ENCODE measurements around the gene TOPAZ1. TPM values are rescaled to one million over a fixed set of nuclear protein-coding genes. Genes with fewer than 3 reads are reported as not detected.
A peak's percentile ranks its signal among the peaks of the same experiment; 100 is the strongest.

Gene TOPAZ1
- total and polyA plus RNA-seq, 2 experiments from 2014 or later = not detected

- no peak overlapping the region for H3K4me2 ChIP-seq
- no peaks in the 10 kb centered on the region for H3K9me3 ChIP-seq (ENCODE audit: low read depth)
- H2AFZ ChIP-seq = no peak overlapping the region
- no peaks in the 10 kb centered on the region for H4K20me1 ChIP-seq (ENCODE audit: insufficient read depth, poor library complexity, severe bottlenecking)
- H3K4me3 ChIP-seq = no peak overlapping the region
- H3K9me2 ChIP-seq (replicated peaks; ENCODE audit: insufficient read depth) = no peaks in the 10 kb centered on the region
- no peaks in the 10 kb centered on the region for H3K27me3 ChIP-seq
- WGBS (ENCODE audit: low lambda C conversion rate, missing lambda C conversion rate) = 79% methylated on average over 6 of the region's 6 CpGs
- no peaks in the 10 kb centered on the region for H3K36me3 ChIP-seq (replicated peaks; ENCODE audit: insufficient read depth, low read depth)
- peaks cover 11% of the 10 kb centered on the region for H3K4me1 ChIP-seq (ENCODE audit: insufficient read depth)
- H3K79me2 ChIP-seq = no peaks in the 10 kb centered on the region
- TF ChIP-seq CTCF (IDR thresholded peaks at IDR 0.05; ENCODE audit: poor library complexity) (no peak), EZH2phosphoT487 (IDR thresholded peaks at IDR 0.05; ENCODE audit: low read depth, severe bottlenecking, unreplicated experiment) (no peak), EZH2 (IDR thresholded peaks at IDR 0.05; ENCODE audit: borderline replicate concordance) (no peak)
- DNase-seq (ENCODE audit: low spot score) = peak; percentile 48
- peak overlapping the region; percentile 86 for H3K27ac ChIP-seq
Measured at GRCh38 chr3:44234648-44235268, 6.9 kb upstream of the TOPAZ1 start.

- H2AFZ ChIP-seq = no peak overlapping the region
Measured at GRCh38 chr3:44235604-44236484, 5.8 kb upstream of the TOPAZ1 start.

GRCh38 chr3:44236485-44236908, 5.2 kb upstream of the TOPAZ1 start:
- DNase-seq (ENCODE audit: low spot score) = peak; percentile 54
- 16% methylated on average over 4 of the region's 4 CpGs for WGBS (ENCODE audit: low lambda C conversion rate, missing lambda C conversion rate)
- H3K27ac ChIP-seq = peak overlapping the region; percentile 73
- H3K27me3 ChIP-seq = no peaks in the 10 kb centered on the region
- H3K4me1 ChIP-seq (ENCODE audit: insufficient read depth) = peaks cover 11% of the 10 kb centered on the region
- TF ChIP-seq EZH2phosphoT487 (IDR thresholded peaks at IDR 0.05; ENCODE audit: low read depth, severe bottlenecking, unreplicated experiment) (no peak), CTCF (IDR thresholded peaks at IDR 0.05; ENCODE audit: poor library complexity) (no peak), EZH2 (IDR thresholded peaks at IDR 0.05; ENCODE audit: borderline replicate concordance) (no peak)
- no peaks in the 10 kb centered on the region for H4K20me1 ChIP-seq (ENCODE audit: insufficient read depth, poor library complexity, severe bottlenecking)
- H3K9me3 ChIP-seq (ENCODE audit: low read depth) = no peaks in the 10 kb centered on the region
- no peak overlapping the region for H3K4me3 ChIP-seq
- H3K79me2 ChIP-seq = no peaks in the 10 kb centered on the region
- H3K36me3 ChIP-seq (replicated peaks; ENCODE audit: insufficient read depth, low read depth) = no peaks in the 10 kb centered on the region
- H2AFZ ChIP-seq = no peak overlapping the region
- no peaks in the 10 kb centered on the region for H3K9me2 ChIP-seq (replicated peaks; ENCODE audit: insufficient read depth)
- H3K4me2 ChIP-seq = peak overlapping the region; percentile 59

More at GRCh38 chr3:44235604-44236484, 5.8 kb upstream of the TOPAZ1 start:
- 37% methylated on average over 16 of the region's 16 CpGs for WGBS (ENCODE audit: low lambda C conversion rate, missing lambda C conversion rate)
- Histone ChIP-seq H3K79me2 (no peaks in the 10 kb centered on the region), H3K4me3 (no peak overlapping the region), H3K27ac (peak overlapping the region; percentile 86), H3K9me3 (ENCODE audit: low read depth) (no peaks in the 10 kb centered on the region), H3K4me1 (ENCODE audit: insufficient read depth) (peaks cover 11% of the 10 kb centered on the region), H4K20me1 (ENCODE audit: insufficient read depth, poor library complexity, severe bottlenecking) (no peaks in the 10 kb centered on the region), H3K9me2 (replicated peaks; ENCODE audit: insufficient read depth) (no peaks in the 10 kb centered on the region), H3K27me3 (no peaks in the 10 kb centered on the region), H3K4me2 (peak overlapping the region; percentile 59), H3K36me3 (replicated peaks; ENCODE audit: insufficient read depth, low read depth) (no peaks in the 10 kb centered on the region)
- DNase-seq (ENCODE audit: low spot score) = peak; percentile 91
- TF ChIP-seq CTCF (IDR thresholded peaks at IDR 0.05; ENCODE audit: poor library complexity) = peak; percentile 84
- no peak for TF ChIP-seq EZH2 (IDR thresholded peaks at IDR 0.05; ENCODE audit: borderline replicate concordance)

All from hepatocyte (in vitro differentiated cells).